HAP-1 (cell line): Measurements from ENCODE around the gene UBE3D.

ENCODE experiments used
- DNase-seq, 2 experiments: peaks; one replicate each; pipeline ENCODE4 v3.0.0-alpha.2; 2016 to 2020; ENCODE audit warnings: low spot score in 2 of 2
- H3K27me3 ChIP-seq: fragments of 250-450 bp; sonication (Bioruptor Pico); 2 replicates; pipeline ENCODE4 v1.5.1; 2020; ENCODE audit warnings: low read depth, mild to moderate bottlenecking, moderate library complexity
- H3K36me3 ChIP-seq: fragments of 250-450 bp; sonication (Bioruptor Pico); replicated peaks from 2 replicates; pipeline ENCODE4 v1.5.1; 2020; ENCODE audit warnings: mild to moderate bottlenecking
- H3K4me1 ChIP-seq: fragments of 250-450 bp; sonication (Bioruptor Pico); 2 replicates; pipeline ENCODE4 v1.5.1; 2020; ENCODE audit warnings: mild to moderate bottlenecking
- H3K4me3 ChIP-seq: fragments of 250-450 bp; sonication (Bioruptor Pico); 2 replicates; pipeline ENCODE4 v1.5.1; 2020; ENCODE audit warnings: mild to moderate bottlenecking, moderate library complexity
- H3K9me3 ChIP-seq: fragments of 250-450 bp; sonication (Bioruptor Pico); 2 replicates; pipeline ENCODE4 v1.5.1; 2020; ENCODE audit warnings: mild to moderate bottlenecking, moderate library complexity
- in situ Hi-C: fragments of 300-500 bp; cut with MboI; formaldehyde crosslinking; loops from 3 replicates; pipeline ENCODE4 v1.14.3; 2020; ENCODE audit warnings: low sequenced_read_pairs, inconsistent platforms, mixed read lengths

UBE3D gene

DNA sequence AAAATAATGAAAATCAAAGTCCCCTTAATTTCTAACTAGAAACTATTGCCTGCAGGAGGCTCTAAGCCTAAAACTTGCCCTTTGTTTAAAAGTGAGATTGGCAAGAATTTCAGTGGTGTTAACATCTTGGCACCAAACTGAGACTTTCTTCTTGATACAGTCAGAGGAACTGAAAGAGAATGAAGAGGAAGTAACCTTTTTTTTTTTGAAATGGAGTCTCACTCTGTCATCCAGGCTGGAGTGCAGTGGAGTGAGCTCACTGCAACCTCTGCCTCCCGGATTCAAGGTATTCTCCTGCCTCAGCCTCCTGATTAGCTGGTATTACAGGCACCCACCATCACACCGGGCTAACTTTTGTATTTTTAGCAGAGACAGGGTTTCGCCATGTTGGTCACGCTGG, 5.4 kb upstream of the UBE3D start:
- H3K4me3 ChIP-seq: no peak overlapping the region
- DNase-seq: no peak
- in situ Hi-C loops: no loop called here
- no peaks in the 10 kb centered on the region for H3K27me3 ChIP-seq
- no peaks in the 10 kb centered on the region for H3K36me3 ChIP-seq
- H3K4me1 ChIP-seq: peaks cover 6% of the 10 kb centered on the region; the same call in 1 of the 2 replicates
- H3K9me3 ChIP-seq: no peaks in the 10 kb centered on the region

DNA sequence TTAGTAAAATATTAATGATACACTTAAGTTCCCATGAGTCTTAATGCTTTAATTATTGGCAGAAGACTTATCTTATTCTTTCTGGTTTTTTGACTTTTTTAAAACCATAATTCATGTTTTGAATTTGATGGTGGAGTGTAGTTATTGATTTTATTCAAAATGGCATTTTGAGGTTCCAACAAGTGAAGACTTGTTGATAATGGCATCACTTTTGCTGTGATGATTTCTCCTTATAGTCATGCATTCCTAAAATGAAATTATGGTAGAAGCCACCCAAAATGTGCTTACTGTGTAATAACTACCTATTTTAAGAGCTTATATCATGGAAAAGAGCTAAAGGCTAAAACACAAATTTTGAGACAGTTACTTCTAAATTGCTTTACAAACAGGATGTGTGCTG, 4.0 kb upstream of the UBE3D start:
- Histone ChIP-seq H3K36me3 (no peaks in the 10 kb centered on the region), H3K4me3 (no peak overlapping the region), H3K4me1 (peaks cover 6% of the 10 kb centered on the region; the same call in 1 of the 2 replicates), H3K9me3 (no peaks in the 10 kb centered on the region), H3K27me3 (no peaks in the 10 kb centered on the region)
- DNase-seq: no peak
- in situ Hi-C loops: loop anchor here (10.0 kb wide), 1 partner anchor 445 kb away; the partner anchor contains the start of gene PRSS35

DNA sequence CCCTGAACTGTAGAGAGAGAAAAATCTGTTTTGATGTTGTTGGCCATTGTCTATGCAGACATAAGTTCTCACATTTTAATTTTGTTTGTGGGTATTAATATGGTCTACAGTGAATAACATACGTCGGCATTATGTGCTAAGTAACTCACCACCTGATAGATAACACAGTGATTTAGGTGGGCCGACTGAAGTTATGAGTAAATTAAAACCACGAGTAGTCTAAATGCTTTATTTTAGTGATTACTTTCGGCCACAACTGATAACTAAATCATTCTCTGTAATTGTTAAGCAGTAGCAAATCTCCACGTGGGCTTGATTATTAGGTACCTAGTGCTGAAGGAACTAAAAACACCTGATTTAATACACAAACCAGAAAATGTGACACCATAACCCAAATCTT, 3.0 kb upstream of the UBE3D start:
- Histone ChIP-seq H3K9me3 (no peaks in the 10 kb centered on the region), H3K4me3 (peak overlapping the region; percentile 73), H3K36me3 (no peaks in the 10 kb centered on the region), H3K4me1 (peaks cover 6% of the 10 kb centered on the region; the same call in 1 of the 2 replicates), H3K27me3 (no peaks in the 10 kb centered on the region)
- no peak for DNase-seq
- in situ Hi-C loops: loop anchor here (10.0 kb wide), 1 partner anchor 446 kb away; the partner anchor contains the start of gene PRSS35

DNA sequence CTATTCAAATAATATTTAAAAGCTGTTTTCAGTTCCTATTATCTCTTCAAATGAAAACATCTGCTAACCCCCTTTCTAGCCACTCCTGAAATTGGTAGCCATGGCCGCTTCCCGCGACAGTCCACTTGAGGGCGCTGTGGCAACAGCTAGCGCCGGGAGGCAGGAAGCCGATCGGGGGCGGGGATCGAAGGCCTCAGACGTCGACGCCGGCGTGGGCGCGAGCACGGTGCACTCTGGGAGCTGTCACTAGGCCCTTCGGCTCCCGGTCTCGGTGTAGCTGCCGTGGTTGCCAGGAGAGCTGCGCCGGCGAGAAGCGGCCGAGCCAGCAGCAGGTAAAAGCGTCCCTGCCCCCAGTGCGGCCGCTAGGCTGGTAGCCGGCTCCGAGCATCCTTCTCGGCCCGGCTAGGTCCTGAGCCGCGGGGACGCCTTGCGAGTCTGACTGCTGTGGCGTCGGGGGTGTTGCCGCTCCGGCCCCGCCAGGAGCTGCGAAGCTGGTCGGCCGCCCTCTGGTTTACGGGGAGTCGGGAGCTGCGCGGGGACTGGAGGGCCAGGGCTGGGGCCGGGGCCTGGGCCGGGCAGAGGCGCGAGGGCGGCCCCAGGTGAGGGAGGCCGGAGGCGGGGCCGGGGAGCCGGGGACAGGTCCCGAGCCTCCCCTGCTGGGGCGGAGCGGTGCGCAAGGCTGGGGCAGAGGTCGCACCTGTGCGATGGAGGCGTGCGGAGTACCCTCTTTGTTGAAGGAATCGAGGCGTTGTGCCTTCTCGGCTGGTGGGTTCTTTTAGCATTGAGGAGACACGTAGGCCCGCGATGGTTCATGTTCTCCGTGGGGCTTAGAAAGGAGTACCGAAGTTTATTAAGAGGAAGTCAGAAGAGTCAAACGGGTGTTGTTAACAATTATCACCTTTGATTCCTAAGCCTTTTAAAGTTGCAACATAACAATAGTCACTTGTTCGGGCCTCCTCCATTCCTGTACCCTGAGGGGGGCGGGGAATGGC, 2.1 kb upstream of the UBE3D start, which contains the start of gene DOP1A:
Gene DOP1A (plus strand): TSS at position 224 of the 992 bp plus-strand sequence. CDS start 29,307 bp downstream, outside the sequence.
- Histone ChIP-seq H3K27me3 (no peaks in the 10 kb centered on the region), H3K36me3 (no peaks in the 10 kb centered on the region), H3K9me3 (no peaks in the 10 kb centered on the region), H3K4me1 (peaks cover 6% of the 10 kb centered on the region; the same call in 1 of the 2 replicates), H3K4me3 (peak within 1 kb of the TSS; percentile 73)
- in situ Hi-C loops: loop anchor here (10.0 kb wide), 1 partner anchor 447 kb away; the partner anchor contains the start of gene PRSS35
- peak; percentile 88 to 97 for DNase-seq

DNA sequence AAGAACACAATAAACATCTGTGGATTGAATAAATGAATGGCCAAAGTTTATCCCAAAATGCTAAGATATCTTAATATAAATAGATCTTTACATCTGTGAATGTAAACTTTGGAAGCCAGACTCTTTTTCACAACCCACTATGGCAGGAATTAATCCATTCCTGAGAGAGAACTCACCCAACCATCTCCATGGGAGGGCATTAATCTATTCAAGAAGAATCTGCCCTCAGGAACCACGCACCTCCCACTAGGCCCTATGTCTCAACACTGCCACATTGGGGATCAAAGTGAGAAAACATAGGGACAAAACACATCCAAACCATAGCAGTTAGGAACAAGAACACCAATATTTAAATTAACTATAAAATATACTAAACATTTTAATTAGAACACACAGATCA, 3.4 kb downstream of the UBE3D start:
- Histone ChIP-seq H3K27me3 (no peaks in the 10 kb centered on the region), H3K36me3 (peaks cover 4% of the 10 kb centered on the region; the same call in 1 of the 2 replicates), H3K4me1 (no peaks in the 10 kb centered on the region; the same call in 1 of the 2 replicates), H3K9me3 (no peaks in the 10 kb centered on the region), H3K4me3 (no peak overlapping the region)
- DNase-seq: no peak
- in situ Hi-C loops: loop anchor here (10.0 kb wide), 1 partner anchor 453 kb away; the partner anchor contains the start of gene PRSS35

DNA sequence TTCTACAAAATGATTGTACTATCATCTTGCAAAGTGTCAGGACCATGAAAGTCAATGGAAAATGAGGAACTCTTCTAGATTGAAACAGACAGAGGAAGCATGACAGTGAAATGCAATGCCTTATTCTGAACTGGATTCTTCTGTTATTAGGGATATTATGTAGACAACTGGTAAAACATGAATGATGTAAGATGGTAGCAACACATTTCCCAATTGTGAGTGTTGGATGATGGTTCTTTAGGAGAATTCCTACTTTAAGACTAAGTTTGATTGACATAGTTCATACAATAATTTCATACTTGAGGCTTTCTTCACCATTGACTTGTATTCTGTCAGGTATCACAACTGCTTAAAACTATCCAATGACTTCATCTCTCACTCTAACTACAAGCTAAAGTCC, 4.5 kb downstream of the UBE3D start:
- H3K9me3 ChIP-seq: no peaks in the 10 kb centered on the region
- no peaks in the 10 kb centered on the region for H3K27me3 ChIP-seq
- in situ Hi-C loops: loop anchor here (10.0 kb wide), 1 partner anchor 454 kb away; the partner anchor contains the start of gene PRSS35
- DNase-seq: no peak
- peaks cover 11% of the 10 kb centered on the region; the same call in 1 of the 2 replicates for H3K36me3 ChIP-seq
- H3K4me3 ChIP-seq: no peak overlapping the region
- no peaks in the 10 kb centered on the region; the same call in 1 of the 2 replicates for H3K4me1 ChIP-seq

DNA sequence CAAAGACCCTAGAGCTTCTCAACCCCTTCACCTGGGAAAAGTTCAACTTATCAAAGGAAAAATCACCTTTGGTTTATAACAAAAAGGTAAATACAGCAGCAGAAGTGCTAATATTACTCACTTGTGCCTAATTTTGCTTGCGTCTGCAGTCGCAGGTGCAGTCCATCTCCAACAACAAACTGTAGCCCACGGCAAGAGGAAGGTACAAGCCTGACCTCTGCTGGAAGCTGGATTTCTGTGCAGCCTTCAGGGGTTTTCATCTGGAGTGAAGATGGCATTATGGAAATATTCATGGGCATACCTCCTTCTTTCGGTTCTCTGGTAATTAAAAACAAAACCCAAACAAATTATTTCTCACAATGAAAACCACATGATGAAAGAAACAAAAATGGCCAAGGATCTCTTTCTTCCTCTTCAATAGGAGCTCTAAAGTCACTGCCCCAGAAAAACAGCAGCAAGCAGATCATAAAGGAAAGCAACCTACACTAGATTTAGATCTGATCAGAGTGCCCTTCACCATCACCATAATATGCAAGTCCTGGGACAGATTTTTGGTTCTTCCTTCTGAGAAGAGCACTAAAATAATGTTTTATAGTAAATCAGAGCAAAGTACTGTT, 7.8 kb downstream of the UBE3D start:
- no peak overlapping the region for H3K4me3 ChIP-seq
- DNase-seq: peak in 1 of 2 experiments; percentile 63
- H3K9me3 ChIP-seq: no peaks in the 10 kb centered on the region
- peaks cover 14% of the 10 kb centered on the region; the same call in 1 of the 2 replicates for H3K36me3 ChIP-seq
- in situ Hi-C loops: loop anchor here (10.0 kb wide), 2 partner anchors 783 to 813 kb away; partner anchors contain the start of gene IBTK
- H3K27me3 ChIP-seq: no peaks in the 10 kb centered on the region
- H3K4me1 ChIP-seq: no peaks in the 10 kb centered on the region

DNA sequence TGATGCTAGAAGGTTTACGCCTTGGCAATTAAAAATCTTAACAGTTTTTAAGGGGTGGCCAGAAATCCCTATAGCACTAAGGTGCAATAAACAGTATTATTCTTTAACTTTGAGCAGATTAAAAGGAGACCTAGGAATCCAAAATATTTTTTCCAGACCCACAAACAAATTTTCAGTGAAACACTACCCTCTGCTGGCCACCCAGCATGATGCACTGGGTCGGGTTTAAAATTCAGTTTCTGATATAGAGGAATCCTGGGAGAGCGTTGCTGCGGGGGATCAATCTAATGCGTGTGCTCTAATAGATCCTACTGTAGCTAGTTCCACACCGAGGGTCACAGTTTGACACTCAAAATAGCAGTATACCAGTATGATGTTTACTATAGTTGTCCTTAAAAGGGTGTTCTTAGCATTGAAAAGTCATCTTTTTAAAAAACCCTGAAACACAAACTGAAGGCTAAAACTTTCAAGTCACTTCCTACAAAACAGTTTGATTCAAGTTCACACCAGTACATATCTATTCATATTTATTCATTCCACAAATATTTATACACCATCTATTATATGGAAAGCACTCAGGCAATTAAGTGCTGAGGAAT, 10.2 kb downstream of the UBE3D start:
- Histone ChIP-seq H3K4me3 (no peak overlapping the region), H3K36me3 (peaks cover 23% of the 10 kb centered on the region)

DNA sequence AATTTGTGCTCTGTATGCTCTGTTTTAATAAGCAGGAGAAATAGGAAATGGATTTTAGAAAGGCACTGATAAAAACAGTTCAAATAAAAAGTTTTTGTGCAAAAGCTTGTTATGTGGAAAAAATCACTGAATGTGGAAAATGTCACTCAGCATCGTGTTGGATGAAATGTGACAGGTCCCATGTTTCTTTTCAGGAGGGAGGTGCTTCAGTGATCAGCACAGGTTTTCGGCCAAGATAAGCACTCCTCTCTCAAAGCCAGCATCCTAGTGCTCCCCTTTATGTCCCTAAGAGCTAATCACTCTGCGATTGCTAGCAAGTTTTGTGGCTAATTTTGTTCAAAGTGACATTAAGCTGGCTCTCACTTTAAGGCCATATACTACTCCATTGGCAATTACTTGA, 12.0 kb downstream of the UBE3D start:
- DNase-seq: no peak
- Histone ChIP-seq H3K27me3 (no peaks in the 10 kb centered on the region), H3K36me3 (peaks cover 23% of the 10 kb centered on the region), H3K9me3 (no peaks in the 10 kb centered on the region), H3K4me1 (no peaks in the 10 kb centered on the region), H3K4me3 (no peak overlapping the region)
- in situ Hi-C loops: loop anchor here (10.0 kb wide), 2 partner anchors 779 to 809 kb away; partner anchors contain the start of gene IBTK

More for the DNA sequence above, 10.2 kb downstream of the UBE3D start:
- in situ Hi-C loops: loop anchor here (10.0 kb wide), 2 partner anchors 781 to 811 kb away; partner anchors contain the start of gene IBTK
- Histone ChIP-seq H3K9me3 (no peaks in the 10 kb centered on the region), H3K27me3 (no peaks in the 10 kb centered on the region), H3K4me1 (no peaks in the 10 kb centered on the region)
- peak; percentile 63 to 65 for DNase-seq

DNA sequence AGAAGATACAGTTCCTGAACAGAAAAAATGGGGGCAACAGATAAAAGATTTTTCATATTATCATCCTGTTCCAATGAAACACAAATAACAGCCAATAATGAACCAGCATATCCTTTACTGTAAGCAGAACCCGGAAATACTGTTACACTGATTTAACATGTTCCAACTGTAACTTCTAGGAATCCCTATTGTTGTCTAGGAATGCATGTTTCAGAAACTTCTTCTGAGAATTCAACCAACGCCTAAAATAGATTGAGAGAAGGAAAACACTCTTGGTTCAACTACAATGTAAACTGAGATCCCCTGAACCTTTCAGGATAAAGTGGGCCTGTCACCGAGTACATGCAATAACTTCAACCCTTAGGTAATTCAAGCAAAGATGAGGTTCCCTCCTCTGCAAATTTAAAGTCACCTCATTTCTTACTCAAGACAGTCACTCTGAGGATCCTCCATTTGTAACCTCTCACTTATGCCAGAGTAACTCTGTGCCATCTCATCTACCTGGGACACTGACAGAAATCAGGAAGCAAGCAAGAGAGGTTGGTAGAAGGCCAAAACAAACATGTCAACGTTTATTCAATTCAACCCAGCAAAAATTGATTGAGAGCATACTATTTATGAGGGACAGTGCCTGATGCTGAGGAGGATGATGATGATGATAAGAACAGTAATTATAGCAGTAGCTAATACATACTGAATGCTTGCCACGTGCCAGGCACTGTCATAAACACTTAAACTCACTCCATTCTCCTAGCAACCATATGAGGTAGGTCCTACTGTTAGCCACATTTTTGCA, 14.1 kb downstream of the UBE3D start:
- H3K4me1 ChIP-seq: no peaks in the 10 kb centered on the region
- in situ Hi-C loops: loop anchor here (10.0 kb wide), 2 partner anchors 777 to 807 kb away; partner anchors contain the start of gene IBTK
- H3K9me3 ChIP-seq: no peaks in the 10 kb centered on the region
- H3K4me3 ChIP-seq: no peak overlapping the region
- DNase-seq: no peak
- peaks cover 12% of the 10 kb centered on the region for H3K36me3 ChIP-seq
- no peaks in the 10 kb centered on the region for H3K27me3 ChIP-seq

DNA sequence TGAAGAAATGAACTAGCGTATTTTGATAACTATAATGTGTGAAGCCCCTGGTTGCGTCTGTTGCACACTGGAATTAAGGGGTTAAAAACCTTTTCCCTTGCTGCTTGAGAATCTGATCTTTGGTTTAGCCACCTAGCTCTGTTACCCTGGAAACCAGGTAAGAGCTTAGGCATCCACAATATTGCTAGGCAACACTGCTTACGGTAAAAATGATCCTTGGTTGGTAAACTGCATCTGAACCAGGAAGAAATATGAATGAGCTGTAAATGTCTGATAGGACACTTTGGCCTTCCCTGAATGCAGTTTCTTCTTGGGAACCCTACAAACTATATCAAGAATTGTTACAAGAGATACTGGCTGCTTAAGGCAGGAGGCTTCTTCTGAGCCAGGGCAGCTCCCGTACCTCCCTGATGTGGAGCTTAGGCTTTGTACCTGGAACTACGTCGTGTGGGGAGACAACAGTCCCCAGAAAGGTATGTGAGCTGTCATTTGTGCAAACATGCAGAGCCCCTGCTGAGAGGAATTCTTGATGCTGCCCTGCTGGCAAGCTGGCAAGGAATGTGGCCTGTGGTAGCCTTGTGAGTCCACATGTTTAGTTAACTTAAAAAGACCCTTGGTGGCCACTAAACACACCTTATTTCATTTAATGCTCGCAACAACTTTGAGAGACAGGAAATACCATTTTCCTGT, 18.4 kb downstream of the UBE3D start:
- in situ Hi-C loops: no loop called here
- Histone ChIP-seq H3K27me3 (no peaks in the 10 kb centered on the region), H3K36me3 (peaks cover 13% of the 10 kb centered on the region), H3K4me1 (0 out of 2 replicates have a peak, but pooled peaks cover 2% of the 10 kb centered on the region), H3K4me3 (no peak overlapping the region), H3K9me3 (no peaks in the 10 kb centered on the region)
- no peak for DNase-seq
